GM21723 (cell line): Measurements from ENCODE around the gene LRRC3C.
A peak's percentile ranks its signal among the peaks of the same experiment; 100 is the strongest.
"Not testable (repeated sequence)": the region's sequence is repeated elsewhere in the genome, so short reads cannot be mapped to it uniquely, and the experiment has no call there.

Source experiments
- ATAC-seq: cut with Tn5 transposase; IDR thresholded peaks from one replicate; pipeline ENCODE4 v1.9.1; 2021; ENCODE audit warnings: mild to moderate bottlenecking, moderate library complexity; ENCODE audit not compliant: unreplicated experiment

LRRC3C gene

DNA sequence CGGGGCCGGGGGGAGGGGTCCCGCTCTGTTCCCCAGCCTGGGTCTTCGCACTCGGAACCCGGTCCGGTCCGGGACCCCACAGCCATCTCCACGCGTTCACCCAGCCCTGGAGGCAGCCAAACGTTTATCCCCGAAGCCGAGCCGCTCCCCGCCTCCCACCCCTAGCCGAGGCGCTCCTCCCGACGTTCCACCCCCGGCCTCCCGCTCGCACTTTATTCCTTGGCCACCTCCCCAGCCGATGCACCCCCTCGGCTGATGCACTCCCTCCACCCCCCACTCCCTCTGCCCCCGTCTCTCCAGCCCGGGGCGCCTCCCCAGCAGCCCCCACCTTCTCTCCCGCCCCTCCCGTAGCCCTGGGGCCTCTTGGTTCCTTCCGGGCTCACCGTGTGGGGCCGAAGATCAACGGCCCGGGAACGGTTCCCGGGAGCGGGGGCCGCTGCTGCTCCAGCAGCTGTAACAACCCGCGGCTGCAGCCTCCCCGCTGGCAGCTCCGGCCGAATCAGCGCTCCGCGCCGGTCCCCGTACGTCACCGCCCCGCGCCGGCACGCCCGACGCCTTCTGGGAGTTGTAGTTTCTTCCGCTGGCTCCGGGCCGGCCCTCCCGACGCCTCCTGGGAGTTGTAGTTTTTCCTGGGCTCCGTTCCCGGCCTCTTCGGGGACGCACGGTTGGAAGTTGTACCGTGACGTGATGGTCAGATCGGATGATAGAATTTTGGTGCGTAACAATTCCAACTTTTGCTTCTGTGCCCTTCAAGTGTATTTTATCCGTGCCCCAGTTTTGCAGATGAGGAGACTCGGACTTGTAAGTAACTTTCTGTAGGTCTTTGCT lies at the start of gene LRRC3C, which contains the start of gene ORMDL3:
Gene LRRC3C, plus strand, starts transcription at position 632 of the 828 bp plus-strand sequence. CDS start 13,792 bp downstream, outside the sequence.
Gene ORMDL3, minus strand, starts transcription at position 501 of the 828 bp plus-strand sequence. CDS start 3,398 bp downstream, outside the sequence.
- peak; percentile 72 for ATAC-seq

DNA sequence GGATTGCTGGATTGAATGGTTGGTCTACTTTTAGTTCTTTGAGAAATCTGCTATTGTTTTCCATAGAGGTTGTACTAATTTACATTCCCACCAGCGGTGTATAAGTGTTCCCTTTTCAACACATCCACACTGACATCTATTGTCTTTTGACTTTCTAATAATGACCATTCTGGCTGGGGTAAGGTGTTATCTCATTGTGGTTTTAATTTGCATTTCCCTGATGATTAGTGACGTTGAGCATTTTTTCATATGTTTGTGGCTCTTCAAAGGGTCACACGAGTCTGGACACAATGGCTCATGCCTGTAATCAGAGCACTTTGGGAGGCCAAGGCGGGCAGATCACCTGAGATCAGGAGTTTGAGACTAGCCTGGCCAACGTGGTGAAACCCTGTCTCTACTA lies 41.4 kb upstream of the LRRC3C start:
- ATAC-seq: not testable (repeated sequence)

DNA sequence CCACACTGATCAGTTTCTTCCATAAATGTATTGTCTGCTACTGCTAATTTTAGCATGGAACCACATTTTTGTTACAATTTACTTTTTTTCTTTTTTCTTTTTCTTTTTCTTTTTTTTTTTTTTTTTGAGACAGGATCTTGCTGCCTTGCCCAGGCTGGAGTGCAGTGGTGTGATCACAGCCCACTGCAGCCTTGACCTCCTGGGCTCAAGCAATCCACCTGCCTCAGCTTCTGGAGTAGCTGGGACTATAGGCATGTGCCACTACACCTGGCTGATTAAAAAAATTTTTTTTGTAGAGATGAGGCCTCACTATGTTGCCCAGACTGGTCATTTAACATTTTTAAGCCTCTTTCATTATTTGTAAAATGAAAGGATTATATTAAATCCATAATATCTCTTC lies 40.5 kb upstream of the LRRC3C start:
- ATAC-seq: no peak

- ATAC-seq: no peak
Observed at GRCh38 chr17:39889200-39889599, 38.3 kb upstream of the LRRC3C start.

GRCh38 chr17:39894681-39895376 lies 32.7 kb upstream of the LRRC3C start:
- no peak for ATAC-seq

DNA sequence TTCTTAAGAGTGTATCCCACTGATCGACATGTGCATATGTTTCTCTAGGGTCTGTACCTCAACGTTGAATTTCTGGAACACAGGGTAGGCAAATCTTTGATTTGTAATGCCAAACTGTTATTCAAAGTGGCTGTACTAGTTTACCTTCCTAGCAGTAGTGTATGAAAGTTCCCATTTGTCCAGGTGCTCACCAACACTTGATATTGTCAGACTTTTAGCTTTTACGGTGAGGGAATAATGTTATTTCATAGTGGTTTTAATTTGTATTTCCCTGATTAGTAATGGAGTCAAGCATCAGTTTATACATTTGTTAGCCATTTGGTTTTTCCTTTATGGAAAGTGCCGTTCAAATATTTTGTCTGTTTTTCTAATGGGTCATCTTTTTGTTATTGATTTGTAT lies 29.4 kb upstream of the LRRC3C start:
- no peak for ATAC-seq

DNA sequence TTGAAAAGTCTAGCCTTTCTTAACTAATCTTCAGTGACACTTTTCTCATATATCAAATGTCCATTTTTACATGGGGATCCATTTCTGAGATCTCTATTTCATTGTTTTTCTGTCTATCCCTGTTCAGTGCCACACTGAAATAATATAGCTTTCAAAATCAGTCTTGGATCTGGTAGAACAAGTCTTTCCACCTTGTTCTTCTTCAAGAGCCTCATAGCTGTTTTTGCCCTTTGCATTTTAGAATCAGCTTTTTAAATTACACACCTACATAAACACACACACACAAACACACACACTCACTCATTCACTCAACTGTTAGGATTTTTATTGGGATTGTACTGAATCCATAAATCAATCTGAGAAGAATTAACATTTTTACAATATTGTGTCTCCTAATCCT lies 28.3 kb upstream of the LRRC3C start:
- no peak for ATAC-seq

- ATAC-seq: not testable (repeated sequence)
Observed at GRCh38 chr17:39902027-39902426, 25.5 kb upstream of the LRRC3C start.

DNA sequence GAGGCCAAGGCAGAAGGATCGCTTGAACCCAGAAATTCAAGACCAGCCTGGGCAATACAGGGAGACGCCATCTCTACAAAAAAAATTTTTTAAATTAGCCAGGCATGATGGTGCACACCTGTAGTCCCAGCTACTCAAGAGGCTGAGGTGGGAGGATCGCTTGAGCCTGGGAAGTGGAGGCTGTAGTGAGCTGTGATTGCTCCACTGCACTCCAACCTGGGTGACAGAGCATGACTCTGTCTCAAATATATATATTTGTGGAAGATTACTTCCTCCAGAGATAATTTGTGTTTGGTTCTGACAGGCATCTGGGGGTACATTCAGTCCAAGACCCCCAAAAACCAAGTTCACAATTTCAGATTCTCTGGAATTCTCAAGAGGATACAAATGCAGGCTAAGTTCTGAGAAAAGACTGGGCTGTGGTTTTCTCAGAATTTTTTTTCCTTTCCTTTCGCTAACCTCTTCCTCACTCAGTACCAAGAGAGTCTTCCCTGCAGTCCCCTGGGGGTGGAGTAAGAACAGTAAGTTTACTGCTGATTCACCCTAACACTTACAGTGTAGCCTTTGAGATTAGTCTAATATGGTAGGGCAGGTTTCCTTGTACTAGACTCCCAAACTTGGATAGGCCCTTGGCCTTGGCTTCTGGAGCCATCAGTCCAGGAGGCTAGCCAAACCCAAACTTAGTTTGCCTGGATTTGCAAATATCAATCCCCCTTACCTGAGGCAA lies 24.2 kb upstream of the LRRC3C start:
- no peak for ATAC-seq

DNA sequence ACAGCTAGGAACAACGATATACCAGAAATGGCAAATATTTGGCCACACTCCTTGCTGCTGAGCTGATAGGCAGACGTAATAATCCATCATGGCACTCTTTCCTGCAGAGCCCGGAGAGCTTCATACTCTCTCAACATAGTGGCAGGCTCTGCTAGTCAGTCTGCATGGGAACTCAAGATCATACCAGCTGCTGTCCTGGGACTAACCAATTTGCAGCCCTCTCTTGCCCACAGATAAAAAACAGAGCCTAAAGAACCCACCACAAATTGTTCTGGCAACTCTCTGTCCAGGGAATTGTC lies 22.6 kb upstream of the LRRC3C start:
- no peak for ATAC-seq

DNA sequence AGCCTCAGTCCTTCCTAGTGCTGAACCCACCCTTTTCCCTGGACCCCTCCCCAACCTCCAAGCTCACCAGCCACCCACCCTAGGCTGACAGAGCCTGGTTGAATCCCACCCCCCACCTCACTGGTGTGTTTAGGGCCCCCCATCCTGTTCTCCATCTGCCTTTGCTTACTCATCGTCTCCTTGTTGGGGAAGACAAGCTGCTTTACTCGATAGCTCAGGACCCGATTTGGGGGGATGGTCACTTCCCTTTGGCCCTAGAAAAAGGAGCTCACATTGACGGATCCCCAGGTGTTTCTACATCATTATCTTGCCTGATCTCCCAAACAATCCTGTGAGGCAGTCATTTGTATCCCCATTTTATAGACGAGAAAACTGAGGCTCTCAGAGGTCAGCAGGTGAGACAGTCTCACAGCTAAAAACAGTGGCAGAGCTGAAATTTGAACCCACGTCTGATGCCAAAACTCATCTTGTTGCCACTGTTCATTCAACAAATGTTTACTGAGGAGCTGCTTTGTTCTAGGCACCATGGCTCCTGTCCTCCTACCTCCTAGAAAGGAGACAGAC lies 18.7 kb upstream of the LRRC3C start:
- ATAC-seq: no peak

DNA sequence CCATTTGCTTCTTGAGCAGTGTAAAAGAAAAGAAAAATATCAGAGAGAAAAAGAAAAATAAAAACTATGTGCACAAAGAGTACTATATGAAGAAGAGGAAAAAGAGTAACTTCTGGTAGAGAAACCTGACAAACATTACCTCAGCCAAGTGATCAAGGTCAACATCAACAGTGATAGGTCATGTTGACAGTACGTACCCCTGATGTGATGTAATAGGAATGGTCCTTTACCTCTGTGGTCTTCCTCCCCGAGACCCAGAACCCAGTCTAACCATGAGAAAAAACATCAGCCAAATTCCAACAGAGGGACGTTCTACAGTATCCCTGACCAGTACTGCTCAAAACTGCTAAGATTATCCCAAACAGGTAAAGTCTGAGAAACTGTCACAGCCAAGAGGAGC lies 13.5 kb upstream of the LRRC3C start:
- ATAC-seq: no peak

DNA sequence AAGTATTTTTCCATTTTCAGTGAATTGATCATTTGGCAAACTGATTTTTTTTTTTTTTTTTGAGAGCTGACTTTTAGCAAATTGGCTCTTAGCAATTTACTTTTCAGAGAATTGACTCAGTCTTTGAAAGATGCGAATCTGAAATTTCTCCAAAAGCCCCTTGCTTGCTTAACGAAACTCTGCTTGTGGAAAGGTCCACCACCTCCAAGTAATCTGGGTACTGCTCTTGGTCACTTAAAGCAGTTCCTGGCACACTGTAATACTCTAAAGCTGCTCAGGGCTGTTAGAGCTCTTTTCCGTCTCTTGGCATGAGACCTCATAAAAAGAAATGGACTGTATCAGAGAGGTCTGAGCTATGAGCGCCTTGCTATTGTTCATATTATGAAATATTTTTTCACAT lies 12.0 kb upstream of the LRRC3C start:
- ATAC-seq: no peak

DNA sequence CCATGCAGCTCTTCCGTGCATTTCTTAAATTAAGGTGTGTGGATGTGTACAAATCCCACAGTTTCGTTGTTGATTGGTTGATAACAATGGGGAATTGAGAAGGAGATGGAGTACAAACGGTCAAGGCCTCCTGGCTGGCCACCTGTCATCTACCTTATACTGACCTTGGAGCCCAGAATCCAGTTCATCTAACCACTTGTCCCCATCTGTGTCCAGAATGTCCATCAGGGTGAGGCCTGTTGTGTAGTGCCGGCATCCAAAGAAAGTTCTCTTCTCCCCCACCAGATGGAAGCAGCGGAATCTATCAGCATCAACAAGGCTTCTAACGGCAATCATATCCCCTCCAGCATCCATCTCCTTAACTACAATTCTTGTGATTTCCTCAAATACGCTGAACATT lies 10.6 kb upstream of the LRRC3C start:
- ATAC-seq: no peak

DNA sequence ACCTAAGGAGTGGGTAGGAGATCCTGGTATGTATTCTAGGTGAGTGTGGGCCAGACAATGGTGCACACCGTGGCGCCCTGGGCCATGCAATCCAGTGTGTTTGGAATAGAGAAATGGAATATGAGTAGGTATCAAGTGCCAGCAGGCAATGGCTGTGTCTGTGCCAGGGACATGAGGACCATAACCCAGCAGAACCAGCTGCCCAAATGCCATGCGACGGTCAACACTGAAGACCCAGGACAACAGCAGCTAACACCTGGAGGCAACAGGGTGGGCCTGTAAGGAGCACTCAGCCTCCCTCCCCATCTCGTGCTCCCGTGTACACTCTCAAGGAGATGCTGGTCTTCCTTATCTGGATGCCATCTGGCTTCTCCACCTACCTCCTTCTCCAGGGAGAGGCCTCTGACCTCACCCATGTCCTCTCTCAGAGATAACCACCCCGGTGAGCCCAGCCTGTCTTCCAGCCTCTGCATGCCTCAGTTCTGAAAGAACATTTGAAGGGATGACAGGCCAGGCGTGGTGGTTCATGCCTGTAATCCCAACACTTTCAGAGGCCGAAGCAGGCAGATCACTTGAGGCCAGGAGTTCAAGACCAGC lies 8.3 kb upstream of the LRRC3C start:
- ATAC-seq: no peak

DNA sequence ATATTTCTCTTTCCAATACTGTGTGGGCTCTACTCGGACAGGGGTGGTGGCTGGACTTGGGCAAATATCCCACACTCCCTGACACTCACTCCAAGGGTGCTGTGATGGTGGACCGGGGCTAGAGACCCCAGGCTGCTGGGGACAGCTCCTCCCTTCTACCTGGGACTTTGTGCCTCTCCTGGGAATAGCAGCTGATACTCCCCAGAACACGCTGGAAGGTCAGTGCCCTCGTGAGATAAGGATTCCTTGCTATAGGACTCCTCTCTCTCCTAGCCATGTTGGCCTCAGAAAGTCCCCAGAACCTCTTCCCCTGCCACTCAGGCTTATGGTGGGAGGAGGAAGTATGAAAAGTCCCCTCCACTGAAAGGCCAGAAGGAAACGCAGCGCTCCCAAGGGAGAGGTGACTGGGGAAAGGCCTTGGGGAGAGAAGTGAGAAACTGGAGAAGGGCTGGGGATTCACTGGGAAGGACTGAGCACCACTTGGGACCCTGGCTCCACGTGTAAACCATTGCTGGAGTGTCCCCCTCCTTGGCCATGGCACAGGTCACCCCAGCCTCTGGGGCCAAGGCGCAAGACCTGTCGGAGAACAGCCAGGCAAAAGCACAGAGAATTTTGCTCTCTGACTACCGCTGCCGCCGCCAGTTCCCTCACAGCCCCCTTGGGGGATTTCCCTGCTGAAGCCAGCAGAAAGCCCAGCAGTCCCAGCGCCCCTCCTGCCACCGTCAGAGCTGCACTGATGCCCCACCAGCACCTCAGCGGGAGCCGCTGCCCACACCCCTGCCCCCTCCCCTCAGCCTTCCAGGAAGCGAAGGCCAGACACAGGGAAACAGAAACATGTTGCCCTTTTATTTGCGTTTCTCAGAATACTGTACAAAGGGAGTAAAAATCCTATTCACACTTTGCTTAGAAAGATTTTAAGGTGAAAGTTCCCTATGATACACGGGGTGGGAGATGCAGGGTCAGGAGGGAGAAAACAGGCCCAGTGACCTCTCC lies 7.0 kb upstream of the LRRC3C start:
- no peak for ATAC-seq

DNA sequence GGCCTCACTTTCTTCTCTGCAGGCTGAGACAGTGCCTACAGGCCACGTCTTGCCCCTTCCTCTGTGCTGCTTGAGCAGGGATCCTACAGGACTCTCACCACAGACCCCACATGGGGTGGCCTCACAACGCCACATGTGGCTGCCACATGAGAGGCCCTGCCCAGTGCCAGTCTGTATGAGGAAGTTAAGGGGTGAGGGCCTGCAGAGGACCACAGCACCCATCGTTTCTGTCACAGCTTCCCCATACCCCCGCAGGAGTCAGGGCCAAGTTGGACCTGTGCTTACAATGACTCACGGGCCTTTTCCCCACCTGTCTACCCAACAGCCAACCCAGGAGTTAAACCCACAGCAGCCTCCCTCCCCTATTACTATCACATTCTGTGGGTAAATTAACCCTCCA lies 6.2 kb upstream of the LRRC3C start:
- ATAC-seq: no peak

- ATAC-seq: no peak
Observed at GRCh38 chr17:39922006-39922405, 5.5 kb upstream of the LRRC3C start.

- ATAC-seq: no peak
Observed at GRCh38 chr17:39923230-39923629, 4.3 kb upstream of the LRRC3C start.
